ENCODE measurements around the gene COX11. TPM values are rescaled to one million over a fixed set of nuclear protein-coding genes. Genes with fewer than 3 reads are reported as not detected.

The COX11 gene
- total and polyA plus RNA-seq, 2 donors (not counting 1 experiment from before 2014, with no cell fraction given), result 33.6 to 62.3 TPM

DNA sequence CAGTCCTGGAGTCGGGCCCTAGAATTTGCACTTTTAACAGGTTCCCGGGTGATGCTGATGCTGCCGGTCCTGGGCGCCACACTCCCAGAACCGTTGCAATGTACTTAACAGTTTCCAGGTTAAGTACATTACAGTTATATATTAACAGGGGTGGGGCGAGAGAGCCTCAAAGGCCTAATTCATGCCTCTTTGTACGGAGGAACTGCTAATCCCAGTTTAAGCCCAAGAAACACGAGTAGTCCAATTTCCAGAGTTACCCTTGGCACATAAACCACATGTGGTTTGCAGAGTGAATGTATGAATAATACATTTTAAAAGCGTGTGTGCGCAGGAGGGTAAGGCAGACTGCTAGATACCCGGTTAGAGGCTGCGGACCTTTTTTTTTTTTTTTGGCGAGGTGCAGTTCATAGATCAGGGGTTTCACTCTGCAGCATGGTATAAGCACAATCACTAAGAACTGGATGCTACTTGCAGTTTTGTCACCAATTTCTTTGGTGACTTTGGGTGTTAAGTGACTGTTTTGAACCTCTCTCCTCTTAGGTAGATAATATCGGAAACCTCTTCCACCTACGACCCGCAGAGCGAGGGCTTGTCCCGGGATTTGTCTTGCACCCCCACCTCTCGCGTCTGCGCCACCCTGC is 713 bp downstream of the COX11 start:
- no peaks in the 10 kb centered on the region for H3K27me3 ChIP-seq (ENCODE audit: control insufficient read depth, insufficient read depth, low read length)
- H3K36me3 ChIP-seq (ENCODE audit: control insufficient read depth, insufficient read depth, low read length), result no peaks in the 10 kb centered on the region
- peak overlapping the region; percentile 85 for H3K4me2 ChIP-seq (ENCODE audit: extremely low read depth, insufficient read depth, low read length)
- no peaks in the 10 kb centered on the region for H3K4me1 ChIP-seq (ENCODE audit: control insufficient read depth, extremely low read depth, insufficient read depth, low read length)
- H3K4me3 ChIP-seq (replicated peaks in 1 of 4; ENCODE audit: control extremely low read depth in 1 of 4, insufficient read depth in 1 of 4, low read depth in 3 of 4, low read length in 4 of 4), result peak overlapping the region; percentile 85 to 96 (median 90)
- H3K79me2 ChIP-seq (ENCODE audit: control insufficient read depth, insufficient read depth, low read length), result peaks cover 25% of the 10 kb centered on the region
- TF ChIP-seq, protein P1, sequence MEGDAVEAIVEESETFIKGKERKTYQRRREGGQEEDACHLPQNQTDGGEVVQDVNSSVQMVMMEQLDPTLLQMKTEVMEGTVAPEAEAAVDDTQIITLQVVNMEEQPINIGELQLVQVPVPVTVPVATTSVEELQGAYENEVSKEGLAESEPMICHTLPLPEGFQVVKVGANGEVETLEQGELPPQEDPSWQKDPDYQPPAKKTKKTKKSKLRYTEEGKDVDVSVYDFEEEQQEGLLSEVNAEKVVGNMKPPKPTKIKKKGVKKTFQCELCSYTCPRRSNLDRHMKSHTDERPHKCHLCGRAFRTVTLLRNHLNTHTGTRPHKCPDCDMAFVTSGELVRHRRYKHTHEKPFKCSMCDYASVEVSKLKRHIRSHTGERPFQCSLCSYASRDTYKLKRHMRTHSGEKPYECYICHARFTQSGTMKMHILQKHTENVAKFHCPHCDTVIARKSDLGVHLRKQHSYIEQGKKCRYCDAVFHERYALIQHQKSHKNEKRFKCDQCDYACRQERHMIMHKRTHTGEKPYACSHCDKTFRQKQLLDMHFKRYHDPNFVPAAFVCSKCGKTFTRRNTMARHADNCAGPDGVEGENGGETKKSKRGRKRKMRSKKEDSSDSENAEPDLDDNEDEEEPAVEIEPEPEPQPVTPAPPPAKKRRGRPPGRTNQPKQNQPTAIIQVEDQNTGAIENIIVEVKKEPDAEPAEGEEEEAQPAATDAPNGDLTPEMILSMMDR (conservative IDR thresholded peaks at IDR 0.05 in 1 of 2, IDR thresholded peaks at IDR 0.05 in 1 of 2; ENCODE audit: low read depth in 1 of 2, low read length in 2 of 2), result peak in 1 of 2 donors; percentile 50
- TF ChIP-seq EZH2 (IDR thresholded peaks at IDR 0.05; ENCODE audit: low read length, missing control alignments), result no peak
- peak; percentile 36 to 59 for DNase-seq (ENCODE audit: low read depth in 2 of 2)
- peak overlapping the region; percentile 81 for H3K9ac ChIP-seq (ENCODE audit: insufficient read depth, low read length)
- H3K9me3 ChIP-seq (ENCODE audit: control insufficient read depth, insufficient read depth, low read depth, low read length), result no peaks in the 10 kb centered on the region
- H2AFZ ChIP-seq (ENCODE audit: low read length), result peak overlapping the region; percentile 45
- no peaks in the 10 kb centered on the region for H4K20me1 ChIP-seq (ENCODE audit: control insufficient read depth, extremely low read depth, insufficient read depth, low read length)
- peak overlapping the region; percentile 88 for H3K27ac ChIP-seq (ENCODE audit: insufficient read depth, low read length)

DNA sequence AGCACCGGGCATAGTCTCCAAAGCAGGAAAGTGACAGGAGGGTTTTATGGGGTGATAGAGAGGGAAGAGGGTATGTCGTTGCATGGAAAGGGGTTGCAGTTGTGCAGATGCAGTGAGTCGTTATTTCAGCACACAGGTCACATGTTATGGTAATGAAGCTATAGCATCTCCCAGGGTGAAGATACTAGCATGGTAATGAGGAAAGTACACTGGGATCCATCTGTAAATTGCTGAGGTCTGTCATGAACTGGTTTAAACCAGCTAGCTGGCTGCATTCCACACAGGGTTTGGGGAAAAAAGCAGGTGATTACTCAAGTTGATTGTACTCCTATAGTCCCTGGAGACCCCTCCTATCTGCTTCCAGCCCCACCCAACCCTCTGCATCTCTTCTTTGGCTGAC is 11.7 kb downstream of the COX11 start:
- Histone ChIP-seq H2AFZ (ENCODE audit: low read length) (no peak overlapping the region), H3K9ac (ENCODE audit: insufficient read depth, low read length) (no peak overlapping the region), H3K9me3 (ENCODE audit: control insufficient read depth, insufficient read depth, low read depth, low read length) (no peaks in the 10 kb centered on the region), H3K27ac (ENCODE audit: insufficient read depth, low read length) (no peak overlapping the region), H3K36me3 (ENCODE audit: control insufficient read depth, insufficient read depth, low read length) (peaks cover 1% of the 10 kb centered on the region), H3K4me3 (replicated peaks in 1 of 4; ENCODE audit: control extremely low read depth in 1 of 4, insufficient read depth in 1 of 4, low read depth in 3 of 4, low read length in 4 of 4) (no peak overlapping the region), H3K79me2 (ENCODE audit: control insufficient read depth, insufficient read depth, low read length) (no peaks in the 10 kb centered on the region), H3K27me3 (ENCODE audit: control insufficient read depth, insufficient read depth, low read length) (no peaks in the 10 kb centered on the region), H3K4me2 (ENCODE audit: extremely low read depth, insufficient read depth, low read length) (no peak overlapping the region), H4K20me1 (ENCODE audit: control insufficient read depth, extremely low read depth, insufficient read depth, low read length) (no peaks in the 10 kb centered on the region), H3K4me1 (ENCODE audit: control insufficient read depth, extremely low read depth, insufficient read depth, low read length) (no peaks in the 10 kb centered on the region)
- no peak for DNase-seq (ENCODE audit: low read depth in 2 of 2)
- no peak for TF ChIP-seq EZH2 (IDR thresholded peaks at IDR 0.05; ENCODE audit: low read length, missing control alignments)
- TF ChIP-seq, protein P1 (conservative IDR thresholded peaks at IDR 0.05 in 1 of 2, IDR thresholded peaks at IDR 0.05 in 1 of 2; ENCODE audit: low read depth in 1 of 2, low read length in 2 of 2), result no peak

DNA sequence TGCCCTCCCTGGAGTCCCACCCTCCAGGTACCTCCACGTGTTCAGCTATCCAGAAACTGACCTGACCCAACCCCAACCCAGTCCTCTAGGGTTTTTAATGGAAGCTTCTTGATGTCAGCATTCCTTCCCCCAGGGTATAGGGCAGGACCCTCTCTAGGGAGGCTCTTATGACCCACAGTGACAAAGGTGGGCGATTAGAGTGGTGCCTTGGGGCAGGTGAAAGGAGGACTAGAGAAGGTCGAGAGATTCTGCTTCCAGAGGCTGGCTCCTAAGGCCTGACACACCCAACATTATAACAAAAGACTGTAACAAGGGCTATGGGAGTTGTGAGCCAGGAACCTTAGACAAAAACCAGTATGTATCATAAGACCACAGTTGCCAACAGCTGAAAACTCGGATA is 17.2 kb downstream of the COX11 start:
- Histone ChIP-seq H3K4me3 (replicated peaks in 1 of 4; ENCODE audit: control extremely low read depth in 1 of 4, insufficient read depth in 1 of 4, low read depth in 3 of 4, low read length in 4 of 4) (no peak overlapping the region), H3K36me3 (ENCODE audit: control insufficient read depth, insufficient read depth, low read length) (no peaks in the 10 kb centered on the region), H3K79me2 (ENCODE audit: control insufficient read depth, insufficient read depth, low read length) (no peaks in the 10 kb centered on the region), H3K4me1 (ENCODE audit: control insufficient read depth, extremely low read depth, insufficient read depth, low read length) (peaks cover 2% of the 10 kb centered on the region), H4K20me1 (ENCODE audit: control insufficient read depth, extremely low read depth, insufficient read depth, low read length) (no peaks in the 10 kb centered on the region), H3K27ac (ENCODE audit: insufficient read depth, low read length) (no peak overlapping the region), H3K4me2 (ENCODE audit: extremely low read depth, insufficient read depth, low read length) (no peak overlapping the region), H2AFZ (ENCODE audit: low read length) (no peak overlapping the region), H3K9ac (ENCODE audit: insufficient read depth, low read length) (no peak overlapping the region), H3K9me3 (ENCODE audit: control insufficient read depth, insufficient read depth, low read depth, low read length) (no peaks in the 10 kb centered on the region), H3K27me3 (ENCODE audit: control insufficient read depth, insufficient read depth, low read length) (no peaks in the 10 kb centered on the region)
- TF ChIP-seq, protein P1 (conservative IDR thresholded peaks at IDR 0.05 in 1 of 2, IDR thresholded peaks at IDR 0.05 in 1 of 2; ENCODE audit: low read depth in 1 of 2, low read length in 2 of 2), result no peak
- TF ChIP-seq EZH2 (IDR thresholded peaks at IDR 0.05; ENCODE audit: low read length, missing control alignments), result no peak
- DNase-seq (ENCODE audit: low read depth in 2 of 2), result no peak

Measured in fibroblast of lung (primary cell).